ENCODE measurements around the gene HBM.

DNA sequence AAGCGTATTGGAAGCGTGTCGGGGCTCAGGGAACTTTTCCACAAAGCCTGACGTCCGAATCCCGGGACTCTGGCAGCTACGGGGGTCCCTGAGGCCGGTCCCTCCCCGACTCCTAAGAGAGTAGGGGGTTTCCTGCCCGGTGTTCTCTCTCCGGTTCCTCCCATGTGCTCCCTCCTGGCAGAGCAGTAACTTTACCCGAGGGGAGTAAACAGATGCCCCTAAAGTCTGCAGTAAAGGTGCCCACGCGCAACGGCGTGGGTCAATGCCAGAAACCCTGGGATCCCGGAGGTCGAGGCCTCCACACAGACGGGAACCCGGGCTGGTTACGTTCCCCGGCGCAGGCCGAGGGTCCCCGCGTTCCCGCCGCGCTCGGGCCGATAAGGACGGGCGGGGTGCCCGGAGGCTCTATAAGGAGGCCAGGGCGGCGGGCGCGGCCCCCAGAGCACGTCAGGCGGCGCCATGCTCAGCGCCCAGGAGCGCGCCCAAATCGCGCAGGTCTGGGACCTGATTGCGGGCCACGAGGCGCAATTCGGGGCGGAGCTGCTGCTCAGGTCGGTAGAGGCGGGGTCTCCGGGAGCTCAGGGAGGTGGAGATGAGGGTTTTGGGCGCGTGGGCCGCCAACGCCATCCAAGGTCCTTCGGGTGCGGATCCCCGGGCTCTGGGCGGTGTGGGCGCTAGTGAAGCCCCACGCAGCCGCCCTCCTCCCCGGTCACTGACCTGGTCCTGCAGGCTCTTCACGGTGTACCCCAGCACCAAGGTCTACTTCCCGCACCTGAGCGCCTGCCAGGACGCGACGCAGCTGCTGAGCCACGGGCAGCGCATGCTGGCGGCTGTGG, at the start of gene HBM:
- no peak for TF ChIP-seq TAF1 (IDR thresholded peaks at IDR 0.05; ENCODE audit: borderline replicate concordance, insufficient read depth, low read length)
- TF ChIP-seq, protein P1, sequence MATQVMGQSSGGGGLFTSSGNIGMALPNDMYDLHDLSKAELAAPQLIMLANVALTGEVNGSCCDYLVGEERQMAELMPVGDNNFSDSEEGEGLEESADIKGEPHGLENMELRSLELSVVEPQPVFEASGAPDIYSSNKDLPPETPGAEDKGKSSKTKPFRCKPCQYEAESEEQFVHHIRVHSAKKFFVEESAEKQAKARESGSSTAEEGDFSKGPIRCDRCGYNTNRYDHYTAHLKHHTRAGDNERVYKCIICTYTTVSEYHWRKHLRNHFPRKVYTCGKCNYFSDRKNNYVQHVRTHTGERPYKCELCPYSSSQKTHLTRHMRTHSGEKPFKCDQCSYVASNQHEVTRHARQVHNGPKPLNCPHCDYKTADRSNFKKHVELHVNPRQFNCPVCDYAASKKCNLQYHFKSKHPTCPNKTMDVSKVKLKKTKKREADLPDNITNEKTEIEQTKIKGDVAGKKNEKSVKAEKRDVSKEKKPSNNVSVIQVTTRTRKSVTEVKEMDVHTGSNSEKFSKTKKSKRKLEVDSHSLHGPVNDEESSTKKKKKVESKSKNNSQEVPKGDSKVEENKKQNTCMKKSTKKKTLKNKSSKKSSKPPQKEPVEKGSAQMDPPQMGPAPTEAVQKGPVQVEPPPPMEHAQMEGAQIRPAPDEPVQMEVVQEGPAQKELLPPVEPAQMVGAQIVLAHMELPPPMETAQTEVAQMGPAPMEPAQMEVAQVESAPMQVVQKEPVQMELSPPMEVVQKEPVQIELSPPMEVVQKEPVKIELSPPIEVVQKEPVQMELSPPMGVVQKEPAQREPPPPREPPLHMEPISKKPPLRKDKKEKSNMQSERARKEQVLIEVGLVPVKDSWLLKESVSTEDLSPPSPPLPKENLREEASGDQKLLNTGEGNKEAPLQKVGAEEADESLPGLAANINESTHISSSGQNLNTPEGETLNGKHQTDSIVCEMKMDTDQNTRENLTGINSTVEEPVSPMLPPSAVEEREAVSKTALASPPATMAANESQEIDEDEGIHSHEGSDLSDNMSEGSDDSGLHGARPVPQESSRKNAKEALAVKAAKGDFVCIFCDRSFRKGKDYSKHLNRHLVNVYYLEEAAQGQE (IDR thresholded peaks at IDR 0.05; ENCODE audit: insufficient read depth in 1 of 2, low read depth in 2 of 2, low read length in 2 of 2): no peak
- no peak for TF ChIP-seq POLR2AphosphoS5 (IDR thresholded peaks at IDR 0.05; ENCODE audit: low read depth, low read length)
- TF ChIP-seq SIN3A (IDR thresholded peaks at IDR 0.05; ENCODE audit: borderline replicate concordance, insufficient read depth, low read length): no peak

Data from PFSK-1 (cell line).